Colonic mucosa (tissue), 4 donors: ENCODE data around the gene SERPINA5. TPM values are rescaled to one million over a fixed set of nuclear protein-coding genes. Genes with fewer than 3 reads are reported as not detected.

Source experiments
- DNase-seq: peaks from one replicate; pipeline ENCODE4 v3.0.0-alpha.2; 2020
- H3K27ac ChIP-seq: fragments of 200-600 bp; one replicate; pipeline ENCODE4 v1.8.0; 2021
- H3K27me3 ChIP-seq: fragments of 200-600 bp; one replicate; pipeline ENCODE4 v1.8.0; 2021
- H3K36me3 ChIP-seq: fragments of 200-600 bp; one replicate; pipeline ENCODE4 v1.8.0; 2021
- H3K4me1 ChIP-seq: fragments of 200-600 bp; one replicate; pipeline ENCODE4 v1.8.0; 2021; ENCODE audit warnings: mild to moderate bottlenecking
- H3K4me3 ChIP-seq: fragments of 200-600 bp; one replicate; pipeline ENCODE4 v1.8.0; 2021
- H3K9ac ChIP-seq, 2 donors: one replicate each; pipeline ENCODE4 v1.7.0; 2013; ENCODE audit warnings: control low read depth in 2 of 2, low read depth in 2 of 2, low read length in 2 of 2
- H3K9me3 ChIP-seq: fragments of 200-600 bp; one replicate; pipeline ENCODE4 v1.8.0; 2021
- CTCF ChIP-seq: fragments of 200-600 bp; IDR thresholded peaks from one replicate; pipeline ENCODE4 v1.8.0; 2022; ENCODE audit warnings: antibody characterized with exemption, mild to moderate bottlenecking
- intact Hi-C: fragments of 100-400 bp; cut with DNase I; formaldehyde crosslinking; loops from one replicate; pipeline ENCODE4 v1.14.1; 2022
- total RNA-seq, 2 donors: library from RNA; stranded (reverse); fragmentation: NEBNext Ultra II Directional in 1 of 2; extraction: Animal tissue kit (Norgen Biotek cat#: 25700) in 1 of 2; gene quantifications; one replicate each; pipeline ENCODE4 v1.2.1, GENCODE V29; 2021
- donor health status: healthy.
- donor health status: DM: no; HTN: no; CAD: no.
- donor health status: DM: no; HTN: no; CAD: no.

Gene SERPINA5
- total RNA-seq, 2 donors from 2014 or later, result 0.61 to 2.9 TPM

DNA sequence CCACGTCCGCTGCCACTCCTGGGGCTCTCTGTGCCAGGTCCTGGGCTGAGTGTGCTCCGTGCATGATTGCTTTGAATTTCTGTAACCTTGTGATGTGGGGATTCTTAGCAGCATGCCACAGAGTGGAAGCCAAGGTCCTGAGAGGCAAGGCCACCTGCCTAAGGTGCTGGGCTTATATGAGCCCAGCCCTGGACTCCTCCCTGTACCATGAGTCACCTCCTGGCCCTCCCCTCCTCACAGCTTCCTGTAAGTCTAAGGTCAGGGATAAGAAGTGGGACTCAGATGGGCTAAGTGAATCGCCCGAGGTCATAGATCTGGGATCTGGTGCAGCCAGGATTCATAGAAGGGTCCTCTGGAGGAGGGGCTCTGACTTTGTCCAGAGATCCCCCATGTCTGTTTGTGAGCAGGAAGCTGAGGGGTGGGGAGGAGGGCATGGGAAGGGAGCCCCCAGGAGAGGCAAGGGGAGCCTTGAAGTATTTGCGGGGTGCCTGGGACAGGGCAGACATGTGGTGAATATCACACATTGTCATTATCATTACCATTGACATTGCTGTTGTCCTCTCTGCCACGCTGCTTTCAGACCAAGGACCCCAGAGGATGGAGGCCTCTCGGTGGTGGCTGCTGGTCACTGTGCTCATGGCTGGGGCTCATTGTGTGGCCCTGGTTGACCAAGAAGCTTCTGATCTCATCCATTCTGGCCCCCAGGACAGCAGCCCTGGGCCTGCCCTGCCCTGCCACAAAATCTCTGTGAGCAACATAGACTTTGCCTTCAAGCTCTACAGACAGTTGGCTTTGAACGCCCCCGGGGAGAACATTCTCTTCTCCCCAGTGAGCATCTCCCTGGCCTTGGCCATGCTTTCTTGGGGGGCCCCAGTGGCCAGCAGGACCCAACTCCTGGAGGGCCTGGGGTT is 59.8 kb downstream of the SERPINA5 start:
- DNase-seq, result no peak
- H3K4me1 ChIP-seq, result no peaks in the 10 kb centered on the region
- no peak for TF ChIP-seq CTCF
- intact Hi-C loops, result no loop called here
- H3K36me3 ChIP-seq, result no peaks in the 10 kb centered on the region
- no peak overlapping the region for H3K27ac ChIP-seq
- no peaks in the 10 kb centered on the region for H3K27me3 ChIP-seq
- H3K4me3 ChIP-seq, result no peak overlapping the region
- no peak overlapping the region for H3K9ac ChIP-seq
- no peaks in the 10 kb centered on the region for H3K9me3 ChIP-seq

- H3K4me1 ChIP-seq, result no peaks in the 10 kb centered on the region
- H3K4me3 ChIP-seq, result no peak overlapping the region
- no peaks in the 10 kb centered on the region for H3K27me3 ChIP-seq
- H3K9me3 ChIP-seq, result no peaks in the 10 kb centered on the region
- H3K27ac ChIP-seq, result no peak overlapping the region
- intact Hi-C loops, result no loop called here
- H3K9ac ChIP-seq, result no peak overlapping the region
- H3K36me3 ChIP-seq, result no peaks in the 10 kb centered on the region
- DNase-seq, result no peak
- TF ChIP-seq CTCF, result no peak
Observed at GRCh38 chr14:94641632-94641955, 60.4 kb downstream of the SERPINA5 start.

Other genes starting within 250 kb of the SERPINA5 start
- not detected for gene SERPINA2, start 214.7 kb upstream of the SERPINA5 start, total RNA-seq
- gene SERPINA1, start 192.8 kb upstream of the SERPINA5 start, total RNA-seq, result 100 to 1,000 TPM; 153 to 278 TPM
- not detected for gene SERPINA11, start 128.6 kb upstream of the SERPINA5 start, total RNA-seq
- not detected for gene SERPINA9, start 105.2 kb upstream of the SERPINA5 start, total RNA-seq
- gene SERPINA12, start 72.0 kb upstream of the SERPINA5 start, total RNA-seq, result not detected
- gene SERPINA4, start 20.0 kb upstream of the SERPINA5 start, total RNA-seq, result under 1 TPM in 1 of 2 donors, not detected in 1; 0.37 TPM
- gene SERPINA3, start 31.0 kb downstream of the SERPINA5 start, total RNA-seq, result 10 to 100 TPM in 1 of 2 donors, 1 to 10 TPM in 1; 5.7 to 11.8 TPM
- not detected for gene GSC, start 188.7 kb downstream of the SERPINA5 start, total RNA-seq